Lung (tissue), 12 donors: ENCODE measurements around the gene GNAT3. TPM values are rescaled to one million over a fixed set of nuclear protein-coding genes. Genes with fewer than 3 reads are reported as not detected.

Experiments
- ATAC-seq: fragments of 200-7000 bp; cut with Tn5 transposase; one replicate; pipeline ENCODE4 v1.9.1; 2020; ENCODE audit warnings: moderate number of reproducible peaks; ENCODE audit not compliant: insufficient read depth, low FRiP score
- DNase-seq, 3 donors: peaks; one replicate each; pipeline ENCODE4 v3.0.0-alpha.2; 2013 to 2017
- H3K27ac ChIP-seq, 2 donors: one replicate each; pipeline ENCODE4 v1.5.1; 2013; ENCODE audit warnings: mild to moderate bottlenecking in 2 of 2, moderate library complexity in 2 of 2, control low read depth in 1 of 2, inconsistent platforms in 1 of 2, low read depth in 1 of 2, low read length in 1 of 2
- H3K27me3 ChIP-seq, 3 donors: one replicate each; pipeline ENCODE4 v1.5.1; 2013; ENCODE audit warnings: low read length in 2 of 3; ENCODE audit not compliant: control insufficient read depth in 3 of 3, insufficient read depth in 3 of 3
- H3K36me3 ChIP-seq, 4 donors: one replicate each; pipeline ENCODE4 v1.5.1; 2013; ENCODE audit warnings: low read length in 4 of 4, mild to moderate bottlenecking in 1 of 4, moderate library complexity in 1 of 4; ENCODE audit not compliant: control insufficient read depth in 4 of 4, insufficient read depth in 4 of 4
- H3K4me1 ChIP-seq, 5 donors: one replicate each; pipeline ENCODE4 v1.5.1; 2013; ENCODE audit warnings: low read length in 5 of 5, mild to moderate bottlenecking in 2 of 5, moderate library complexity in 1 of 5; ENCODE audit not compliant: control insufficient read depth in 5 of 5, insufficient read depth in 5 of 5
- H3K4me3 ChIP-seq: one replicate; pipeline ENCODE4 v1.5.1; 2013; ENCODE audit warnings: mild to moderate bottlenecking, control low read depth, moderate library complexity
- H3K9ac ChIP-seq, 2 donors: one replicate each; pipeline ENCODE4 v1.5.1; 2013; ENCODE audit warnings: low read length in 2 of 2, control low read depth in 1 of 2; ENCODE audit not compliant: insufficient read depth in 1 of 2
- H3K9me3 ChIP-seq, 4 donors: one replicate each; pipeline ENCODE4 v1.5.1; 2013; ENCODE audit warnings: low read length in 3 of 4, mild to moderate bottlenecking in 1 of 4, moderate library complexity in 1 of 4; ENCODE audit not compliant: control insufficient read depth in 4 of 4, insufficient read depth in 3 of 4
- CTCF ChIP-seq: IDR thresholded peaks from 2 replicates; pipeline ENCODE4 v1.5.1; 2012; ENCODE audit warnings: mild to moderate bottlenecking; ENCODE audit errors: control extremely low read depth, extremely low read depth
- WGBS, 2 donors: extraction: QIAGEN DNeasy Blood & Tissue Kit; methylation state at CpG; one replicate each; pipeline ENCODE4 v1.1.7; 2013; 5-methylcytosine and 5-hydroxymethylcytosine counted together
- polyA plus RNA-seq, 2 donors: library from polyadenylated mRNA; stranded (reverse); fragments of 200-250 nt; gene quantifications; one replicate each; pipeline ENCODE4 v1.2.1, GENCODE V29; 2013
- total RNA-seq, 2 donors: library from RNA; depleted of rRNA in 1 of 2; stranded (reverse); fragments of >200 nt in 1 of 2; gene quantifications; one replicate each; pipeline ENCODE4 v1.2.1, GENCODE V29; 2014 to 2021
- donor health status: control.
- donor health status: control.
- donor health status: Bipolar disorder and iron deficiency.
- donor health status: healthy.
- donor health status: DM: yes; HTN: yes; CAD: no.

GNAT3 gene
- total and polyA plus RNA-seq, 4 donors: not detected

- no peak overlapping the region for H3K9ac ChIP-seq
- no peaks in the 10 kb centered on the region for H3K9me3 ChIP-seq
- no peak overlapping the region for H3K4me3 ChIP-seq
- no peak overlapping the region for H3K27ac ChIP-seq
- no peaks in the 10 kb centered on the region for H3K27me3 ChIP-seq
- H3K4me1 ChIP-seq: peaks cover 0 to 7% (median 0%) of the 10 kb centered on the region in 5 donors
- no peak for TF ChIP-seq CTCF
- DNase-seq (no peak), ATAC-seq (no peak)
- 95 to 100% methylated on average over 1 of the region's 1 CpG for WGBS, 2 donors
- H3K36me3 ChIP-seq: no peaks in the 10 kb centered on the region
These were observed 45.2 kb downstream of the GNAT3 start for GRCh38 chr7:80466636-80467035.

- Histone ChIP-seq H3K9me3 (no peaks in the 10 kb centered on the region), H3K4me1 (peaks cover 0 to 7% (median 0%) of the 10 kb centered on the region in 5 donors), H3K27me3 (no peaks in the 10 kb centered on the region), H3K27ac (no peak overlapping the region), H3K36me3 (no peaks in the 10 kb centered on the region), H3K4me3 (no peak overlapping the region), H3K9ac (no peak overlapping the region)
- DNase-seq (no peak), ATAC-seq (no peak)
- no peak for TF ChIP-seq CTCF
These were observed 47.7 kb downstream of the GNAT3 start for GRCh38 chr7:80464211-80464610.

GRCh38 chr7:80463272-80463920, 48.5 kb downstream of the GNAT3 start:
- no peak for TF ChIP-seq CTCF

GRCh38 chr7:80460857-80461256, 51.0 kb downstream of the GNAT3 start:
- Histone ChIP-seq H3K36me3 (no peaks in the 10 kb centered on the region), H3K4me3 (no peak overlapping the region), H3K9ac (no peak overlapping the region), H3K27ac (no peak overlapping the region), H3K9me3 (no peaks in the 10 kb centered on the region), H3K4me1 (no peaks in the 10 kb centered on the region), H3K27me3 (no peaks in the 10 kb centered on the region)
- ATAC-seq: no peak
- no peak for TF ChIP-seq CTCF
- DNase-seq: no peak
- WGBS, 2 donors: 89 to 94% methylated on average over 1 of the region's 1 CpG

More at GRCh38 chr7:80463272-80463920, 48.5 kb downstream of the GNAT3 start:
- no peak overlapping the region for H3K9ac ChIP-seq
- WGBS, 2 donors: 68 to 77% methylated on average over 4 of the region's 4 CpGs
- peaks cover 0 to 7% (median 0%) of the 10 kb centered on the region in 5 donors for H3K4me1 ChIP-seq
- ATAC-seq: no peak
- H3K36me3 ChIP-seq: no peaks in the 10 kb centered on the region
- no peaks in the 10 kb centered on the region for H3K27me3 ChIP-seq
- H3K27ac ChIP-seq: no peak overlapping the region
- no peak overlapping the region for H3K4me3 ChIP-seq
- DNase-seq: peak in 1 of 3 donors; percentile 11
- no peaks in the 10 kb centered on the region for H3K9me3 ChIP-seq
